ENCODE data around the gene WNT7B.

WNT7B gene

DNA sequence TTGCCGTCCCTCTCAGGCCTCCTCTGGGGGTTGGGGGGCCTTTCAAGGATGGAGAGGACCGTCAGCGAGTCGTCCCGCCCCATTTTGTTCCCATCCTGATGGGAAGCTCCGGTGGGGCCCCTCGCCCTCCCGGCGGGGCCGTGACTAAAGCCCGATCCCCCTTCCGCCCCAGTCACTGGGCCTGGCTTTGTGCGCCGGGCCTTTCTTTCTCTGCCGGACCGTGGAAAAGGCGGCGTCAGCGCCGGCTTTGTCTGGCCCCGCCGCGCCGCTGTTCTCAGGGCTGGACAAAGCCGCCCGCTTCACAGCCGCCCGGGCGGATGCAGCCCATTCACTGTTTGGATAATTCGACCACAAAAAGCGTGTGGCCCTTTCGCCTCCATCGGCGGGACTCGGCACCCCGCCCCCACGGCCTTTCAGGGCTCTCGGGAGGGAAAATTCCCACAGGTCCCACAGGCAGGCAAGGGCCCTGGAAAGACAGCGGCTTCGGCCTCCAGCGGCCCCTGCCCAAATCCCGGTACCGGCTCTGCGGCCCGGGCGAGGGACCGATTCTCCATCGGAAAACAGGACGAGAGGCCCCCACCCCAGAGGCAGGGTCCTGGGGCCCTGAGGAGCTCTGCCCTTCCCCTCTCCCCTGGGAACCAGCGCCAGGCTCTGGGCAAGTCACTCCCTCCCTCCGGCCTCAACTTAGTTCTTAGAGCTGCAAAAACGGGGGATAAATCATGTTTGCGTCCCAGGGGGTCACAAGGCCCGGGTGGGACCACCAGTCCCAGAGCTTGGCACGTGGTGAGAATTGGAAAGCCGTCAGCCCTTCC, 87.2 kb downstream of the WNT7B start:
- no peak for ATAC-seq
- TF ChIP-seq PPARA (CRISPR knock-in tag; IDR thresholded peaks at IDR 0.05; ENCODE audit: borderline replicate concordance) (no peak), CSDC2 (CRISPR knock-in tag; IDR thresholded peaks at IDR 0.05) (no peak), RARB (CRISPR knock-in tag; IDR thresholded peaks at IDR 0.05) (no peak), ZFP3 (CRISPR knock-in tag; IDR thresholded peaks at IDR 0.05) (no peak), GLIS3 (CRISPR knock-in tag; IDR thresholded peaks at IDR 0.05) (no peak), ISL1 (CRISPR knock-in tag; IDR thresholded peaks at IDR 0.05) (no peak), ARNTL (CRISPR knock-in tag; IDR thresholded peaks at IDR 0.05; ENCODE audit: borderline replicate concordance, low read depth) (no peak), ZNF70 (CRISPR knock-in tag; IDR thresholded peaks at IDR 0.05) (no peak), OSR1 (CRISPR knock-in tag; IDR thresholded peaks at IDR 0.05) (no peak), TOX (CRISPR knock-in tag; IDR thresholded peaks at IDR 0.05; ENCODE audit: borderline replicate concordance) (no peak), ZFP30 (CRISPR knock-in tag; IDR thresholded peaks at IDR 0.05) (no peak)
- TF ChIP-seq, protein P1, sequence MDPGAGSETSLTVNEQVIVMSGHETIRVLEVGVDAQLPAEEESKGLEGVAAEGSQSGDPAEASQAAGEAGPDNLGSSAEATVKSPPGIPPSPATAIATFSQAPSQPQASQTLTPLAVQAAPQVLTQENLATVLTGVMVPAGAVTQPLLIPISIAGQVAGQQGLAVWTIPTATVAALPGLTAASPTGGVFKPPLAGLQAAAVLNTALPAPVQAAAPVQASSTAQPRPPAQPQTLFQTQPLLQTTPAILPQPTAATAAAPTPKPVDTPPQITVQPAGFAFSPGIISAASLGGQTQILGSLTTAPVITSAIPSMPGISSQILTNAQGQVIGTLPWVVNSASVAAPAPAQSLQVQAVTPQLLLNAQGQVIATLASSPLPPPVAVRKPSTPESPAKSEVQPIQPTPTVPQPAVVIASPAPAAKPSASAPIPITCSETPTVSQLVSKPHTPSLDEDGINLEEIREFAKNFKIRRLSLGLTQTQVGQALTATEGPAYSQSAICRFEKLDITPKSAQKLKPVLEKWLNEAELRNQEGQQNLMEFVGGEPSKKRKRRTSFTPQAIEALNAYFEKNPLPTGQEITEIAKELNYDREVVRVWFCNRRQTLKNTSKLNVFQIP (CRISPR knock-in tag; IDR thresholded peaks at IDR 0.05; ENCODE audit: borderline replicate concordance, low read depth) = no peak
- TF ChIP-seq, protein P2, sequence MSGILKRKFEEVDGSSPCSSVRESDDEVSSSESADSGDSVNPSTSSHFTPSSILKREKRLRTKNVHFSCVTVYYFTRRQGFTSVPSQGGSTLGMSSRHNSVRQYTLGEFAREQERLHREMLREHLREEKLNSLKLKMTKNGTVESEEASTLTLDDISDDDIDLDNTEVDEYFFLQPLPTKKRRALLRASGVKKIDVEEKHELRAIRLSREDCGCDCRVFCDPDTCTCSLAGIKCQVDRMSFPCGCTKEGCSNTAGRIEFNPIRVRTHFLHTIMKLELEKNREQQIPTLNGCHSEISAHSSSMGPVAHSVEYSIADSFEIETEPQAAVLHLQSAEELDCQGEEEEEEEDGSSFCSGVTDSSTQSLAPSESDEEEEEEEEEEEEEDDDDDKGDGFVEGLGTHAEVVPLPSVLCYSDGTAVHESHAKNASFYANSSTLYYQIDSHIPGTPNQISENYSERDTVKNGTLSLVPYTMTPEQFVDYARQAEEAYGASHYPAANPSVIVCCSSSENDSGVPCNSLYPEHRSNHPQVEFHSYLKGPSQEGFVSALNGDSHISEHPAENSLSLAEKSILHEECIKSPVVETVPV (CRISPR knock-in tag; IDR thresholded peaks at IDR 0.05) = no peak
- TF ChIP-seq, protein P3, sequence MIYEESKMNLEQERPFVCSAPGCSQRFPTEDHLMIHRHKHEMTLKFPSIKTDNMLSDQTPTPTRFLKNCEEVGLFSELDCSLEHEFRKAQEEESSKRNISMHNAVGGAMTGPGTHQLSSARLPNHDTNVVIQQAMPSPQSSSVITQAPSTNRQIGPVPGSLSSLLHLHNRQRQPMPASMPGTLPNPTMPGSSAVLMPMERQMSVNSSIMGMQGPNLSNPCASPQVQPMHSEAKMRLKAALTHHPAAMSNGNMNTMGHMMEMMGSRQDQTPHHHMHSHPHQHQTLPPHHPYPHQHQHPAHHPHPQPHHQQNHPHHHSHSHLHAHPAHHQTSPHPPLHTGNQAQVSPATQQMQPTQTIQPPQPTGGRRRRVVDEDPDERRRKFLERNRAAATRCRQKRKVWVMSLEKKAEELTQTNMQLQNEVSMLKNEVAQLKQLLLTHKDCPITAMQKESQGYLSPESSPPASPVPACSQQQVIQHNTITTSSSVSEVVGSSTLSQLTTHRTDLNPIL (CRISPR knock-in tag; IDR thresholded peaks at IDR 0.05; ENCODE audit: low read depth) = no peak

DNA sequence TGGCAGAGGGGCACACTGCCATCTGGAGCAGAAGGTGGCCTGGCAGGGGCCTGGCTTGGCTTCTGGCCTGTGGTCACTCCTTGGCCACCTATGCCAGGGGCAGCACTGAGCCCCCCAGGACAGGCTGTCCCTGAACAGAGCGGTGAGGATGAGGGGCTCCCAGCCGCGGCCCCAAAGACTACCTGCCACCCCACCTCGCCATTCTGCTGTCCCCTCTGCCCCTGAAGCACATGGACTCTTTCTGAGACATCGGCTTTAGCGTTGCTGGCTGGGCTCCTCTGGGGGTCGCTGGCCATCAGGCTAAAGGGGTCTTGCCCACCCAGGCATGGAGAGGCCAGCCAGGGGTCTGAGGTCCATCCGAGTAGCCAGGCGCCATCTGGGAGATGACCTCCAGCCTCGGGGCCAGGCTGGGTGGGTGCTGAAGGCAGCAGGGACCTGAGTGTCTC, 87.8 kb downstream of the WNT7B start:
- no peak for ATAC-seq
- TF ChIP-seq ZC3H10 (CRISPR knock-in tag; IDR thresholded peaks at IDR 0.05) (no peak), ESRRG (CRISPR knock-in tag; IDR thresholded peaks at IDR 0.05) (no peak), ZFP3 (CRISPR knock-in tag; IDR thresholded peaks at IDR 0.05) (no peak), OSR1 (CRISPR knock-in tag; IDR thresholded peaks at IDR 0.05) (no peak), SNAI2 (CRISPR knock-in tag; IDR thresholded peaks at IDR 0.05) (no peak), ZNF8 (CRISPR knock-in tag; IDR thresholded peaks at IDR 0.05) (no peak), GLIS3 (CRISPR knock-in tag; IDR thresholded peaks at IDR 0.05) (no peak), ZNF565 (CRISPR knock-in tag; conservative IDR thresholded peaks at IDR 0.05; ENCODE audit: low read depth) (no peak), BACH2 (CRISPR knock-in tag; IDR thresholded peaks at IDR 0.05; ENCODE audit: borderline replicate concordance) (no peak)
- TF ChIP-seq, protein P2 (CRISPR knock-in tag; IDR thresholded peaks at IDR 0.05) = no peak
- TF ChIP-seq, protein P3 (CRISPR knock-in tag; IDR thresholded peaks at IDR 0.05; ENCODE audit: low read depth) = no peak
- TF ChIP-seq, protein P1 (CRISPR knock-in tag; IDR thresholded peaks at IDR 0.05; ENCODE audit: borderline replicate concordance, low read depth) = no peak
